Stimulated activated effector memory CD8-positive, alpha-beta T cell treated with anti-CD3 and anti-CD28 coated beads, Interleukin-12 subunit alpha, Interleukin-12 subunit beta, amount 100 ng/mL, for 72 hours (primary cell): ENCODE measurements around the gene NLRP9.

Experiments
- ATAC-seq: fragments of 150-1000 bp; cut with Tn5 transposase; 2 replicates; pipeline ENCODE4 v1.10.0; 2021
- DNase-seq, 2 donors: peaks; one replicate each; pipeline ENCODE4 v3.0.0; 2021 to 2022; ENCODE audit warnings: low spot score in 2 of 2
- H3K27ac Mint-ChIP-seq: one replicate; pipeline ENCODE4 v1.8.0; 2022; ENCODE audit warnings: mild to moderate bottlenecking, mixed read lengths
- H3K36me3 Mint-ChIP-seq: one replicate; pipeline ENCODE4 v1.8.0; 2022; ENCODE audit warnings: mild to moderate bottlenecking, mixed read lengths
- H3K4me1 Mint-ChIP-seq: one replicate; pipeline ENCODE4 v1.8.0; 2022; ENCODE audit warnings: mixed read lengths
- H3K4me3 Mint-ChIP-seq: one replicate; pipeline ENCODE4 v1.8.0; 2022; ENCODE audit warnings: mild to moderate bottlenecking, mixed read lengths
- H3K9me3 Mint-ChIP-seq: one replicate; pipeline ENCODE4 v1.8.0; 2022; ENCODE audit warnings: mixed read lengths

NLRP9 gene

DNA sequence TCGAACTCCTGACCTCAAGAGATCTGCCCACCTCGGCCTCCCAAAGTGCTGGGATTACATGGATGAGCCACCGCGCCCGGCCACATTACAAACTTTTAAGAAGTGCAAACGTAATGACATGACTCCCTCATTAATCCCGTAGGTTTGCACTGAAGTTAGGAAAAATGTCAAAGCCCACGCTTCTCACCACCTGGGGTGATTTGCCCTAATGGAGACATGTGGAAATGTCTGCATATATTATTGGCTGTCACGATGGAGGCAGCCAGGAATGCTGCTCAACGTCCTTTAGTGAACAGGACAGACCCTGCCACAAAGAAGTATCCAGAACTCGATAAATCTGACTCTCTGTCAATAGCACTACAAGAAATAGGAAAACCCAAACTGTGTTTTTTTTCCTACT is 21.0 kb downstream of the NLRP9 start:
- peaks cover 11% of the 10 kb centered on the region for H3K9me3 Mint-ChIP-seq

DNA sequence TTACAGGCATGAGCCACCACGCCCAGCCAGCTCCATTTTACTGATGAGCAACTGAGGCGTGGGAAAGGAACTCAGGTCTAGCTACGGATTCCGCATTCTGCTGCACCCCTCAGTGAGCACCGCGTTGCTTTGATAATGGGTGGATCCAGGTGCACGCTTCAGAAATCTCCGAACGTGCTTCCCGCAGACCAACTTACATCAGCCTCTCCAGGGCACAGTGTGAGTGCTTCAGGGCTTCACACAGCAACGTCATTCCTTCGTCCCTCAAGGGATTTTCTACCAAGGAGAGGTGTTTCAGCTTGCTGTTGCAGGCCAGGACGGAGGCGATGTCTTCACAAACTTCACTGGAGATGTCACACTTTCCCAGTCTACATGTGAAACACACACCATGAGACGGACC is 21.7 kb downstream of the NLRP9 start:
- H3K4me3 Mint-ChIP-seq = no peak overlapping the region
- H3K27ac Mint-ChIP-seq = no peak overlapping the region
- DNase-seq (no peak), ATAC-seq (no peak)
- peaks cover 4% of the 10 kb centered on the region for H3K9me3 Mint-ChIP-seq
- H3K4me1 Mint-ChIP-seq = no peaks in the 10 kb centered on the region
- H3K36me3 Mint-ChIP-seq = no peaks in the 10 kb centered on the region

More for the DNA sequence above, 21.0 kb downstream of the NLRP9 start:
- no peak overlapping the region for H3K27ac Mint-ChIP-seq
- H3K4me3 Mint-ChIP-seq = no peak overlapping the region
- ATAC-seq = no peak
- no peaks in the 10 kb centered on the region for H3K4me1 Mint-ChIP-seq
- no peak for DNase-seq
- no peaks in the 10 kb centered on the region for H3K36me3 Mint-ChIP-seq

DNA sequence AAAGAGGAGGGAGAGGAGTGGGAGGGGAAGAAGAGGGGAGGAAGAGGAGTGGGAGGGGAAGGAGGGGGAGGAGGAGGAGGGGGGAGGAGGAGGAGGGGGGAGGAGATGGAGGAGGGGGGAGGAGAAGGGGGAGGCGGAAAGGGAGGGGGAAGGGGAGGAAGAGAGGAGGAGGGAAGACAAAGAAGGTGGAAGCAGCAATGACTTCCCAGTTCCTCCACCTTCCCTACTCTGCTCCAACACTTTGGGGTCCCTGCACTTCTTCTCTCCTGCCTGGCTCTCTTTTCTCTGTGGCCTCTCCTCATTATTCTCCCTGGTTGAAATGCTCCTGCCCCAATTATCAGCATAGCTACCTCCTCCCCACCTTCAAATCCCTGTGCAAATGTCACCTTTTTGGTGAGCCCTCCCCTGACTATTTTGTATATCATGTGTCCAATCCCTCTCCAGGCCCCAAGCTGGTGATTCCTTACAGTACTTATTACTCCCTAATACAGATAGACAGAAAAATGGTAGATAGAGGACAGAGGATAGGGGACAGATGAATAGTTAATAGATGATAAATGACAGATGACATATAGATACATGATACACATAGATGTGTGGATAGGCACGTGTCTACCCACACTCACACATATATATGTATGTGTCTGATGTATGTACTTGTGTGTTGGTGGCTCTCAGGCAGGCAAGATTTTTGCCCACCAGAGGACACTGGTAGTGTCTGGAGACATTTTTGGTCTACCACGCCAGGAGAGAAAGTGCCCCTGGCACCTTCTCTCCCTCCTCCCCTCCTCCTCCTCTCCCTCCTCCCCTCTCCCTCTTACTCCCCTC is 25.2 kb downstream of the NLRP9 start:
- Mint-ChIP-seq H3K4me3 (no peak overlapping the region), H3K4me1 (no peaks in the 10 kb centered on the region), H3K9me3 (no peaks in the 10 kb centered on the region), H3K27ac (peak overlapping the region; percentile 3), H3K36me3 (no peaks in the 10 kb centered on the region)
- ATAC-seq (peak; percentile 74), DNase-seq (no peak)

DNA sequence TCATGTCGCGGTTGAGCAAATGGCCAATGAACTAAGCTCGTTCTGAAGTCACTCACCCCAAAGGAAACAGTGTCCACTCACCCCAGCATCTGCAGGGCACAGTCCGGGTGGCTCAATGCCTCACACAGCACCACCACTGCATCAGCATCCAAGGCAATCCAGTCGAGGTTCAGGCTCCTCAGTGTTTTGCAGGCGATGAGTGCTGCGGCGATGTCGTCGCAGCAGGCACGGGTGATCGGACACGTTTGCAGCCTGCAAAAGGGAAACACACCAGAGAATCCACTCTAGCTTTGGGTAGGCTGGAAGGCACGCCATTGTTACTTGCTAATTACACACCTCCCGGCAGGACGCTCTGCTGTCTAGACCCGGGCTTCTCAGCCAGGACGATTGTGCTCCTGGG is 26.5 kb downstream of the NLRP9 start:
- no peak overlapping the region for H3K4me3 Mint-ChIP-seq
- H3K9me3 Mint-ChIP-seq = no peaks in the 10 kb centered on the region
- DNase-seq (no peak), ATAC-seq (no peak)
- no peaks in the 10 kb centered on the region for H3K36me3 Mint-ChIP-seq
- no peaks in the 10 kb centered on the region for H3K4me1 Mint-ChIP-seq
- H3K27ac Mint-ChIP-seq = no peak overlapping the region

DNA sequence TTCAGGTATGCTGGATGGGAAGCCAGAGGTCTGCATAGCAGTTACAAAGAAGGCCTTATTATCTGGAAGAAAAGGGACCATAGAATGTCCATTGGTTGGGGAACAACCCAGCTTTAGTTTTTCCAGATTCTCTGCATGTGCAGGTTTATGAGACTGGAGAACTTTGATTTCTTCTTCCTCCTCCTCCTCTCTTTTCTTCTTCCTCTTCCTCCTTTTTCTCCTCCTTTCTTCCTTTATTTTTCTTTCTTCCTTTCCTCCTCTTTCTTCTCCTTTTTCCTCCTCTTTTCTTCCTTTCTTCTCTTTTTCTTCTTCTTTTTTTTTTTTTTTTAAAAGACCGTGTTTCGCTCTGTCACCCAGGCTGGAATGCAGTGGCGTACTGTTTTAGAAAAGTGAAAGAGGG is 32.2 kb downstream of the NLRP9 start:
- H3K36me3 Mint-ChIP-seq = no peaks in the 10 kb centered on the region
- no peaks in the 10 kb centered on the region for H3K9me3 Mint-ChIP-seq
- DNase-seq (no peak), ATAC-seq (no peak)
- peaks cover 6% of the 10 kb centered on the region for H3K4me1 Mint-ChIP-seq
- H3K27ac Mint-ChIP-seq = no peak overlapping the region
- no peak overlapping the region for H3K4me3 Mint-ChIP-seq

DNA sequence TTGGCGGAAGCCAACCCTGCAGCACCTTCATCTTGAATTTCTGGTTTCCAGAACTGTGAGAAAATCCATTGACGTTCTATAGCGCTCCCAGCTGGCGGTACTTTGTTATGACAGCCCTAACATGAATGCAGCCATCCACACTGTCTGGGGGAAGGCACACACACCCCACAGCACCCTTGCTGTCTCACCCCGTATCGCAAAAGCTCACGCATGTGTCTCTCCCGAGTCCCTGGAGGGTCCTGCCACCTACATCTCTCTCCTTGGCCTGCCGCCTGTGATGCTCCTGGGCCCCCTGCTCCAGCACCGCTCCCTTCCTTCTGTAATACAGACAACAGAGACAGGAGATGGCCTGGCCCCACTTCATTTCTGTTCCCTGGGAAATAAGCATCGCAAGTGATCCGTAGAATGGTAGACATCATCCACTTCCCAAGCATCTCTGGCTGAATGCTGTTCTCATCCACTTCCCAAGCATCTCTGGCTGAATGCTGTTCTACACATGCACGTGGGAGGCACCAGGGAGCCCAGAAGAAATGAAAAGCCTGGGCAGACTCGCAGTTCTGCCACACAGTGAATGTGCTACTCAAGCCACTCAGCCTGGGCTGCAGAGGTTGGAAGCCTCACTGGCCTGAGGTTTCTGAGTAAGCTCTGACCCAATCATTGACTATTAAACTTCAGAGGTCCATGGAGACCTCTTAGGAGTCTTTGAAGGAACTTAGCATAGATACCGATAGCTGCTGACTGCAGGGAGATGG is 33.5 kb downstream of the NLRP9 start:
- no peak for ATAC-seq
- no peak overlapping the region for H3K4me3 Mint-ChIP-seq
- no peaks in the 10 kb centered on the region for H3K9me3 Mint-ChIP-seq
- H3K36me3 Mint-ChIP-seq = peaks cover 10% of the 10 kb centered on the region
- H3K27ac Mint-ChIP-seq = no peak overlapping the region
- no peak for DNase-seq
- peaks cover 6% of the 10 kb centered on the region for H3K4me1 Mint-ChIP-seq

DNA sequence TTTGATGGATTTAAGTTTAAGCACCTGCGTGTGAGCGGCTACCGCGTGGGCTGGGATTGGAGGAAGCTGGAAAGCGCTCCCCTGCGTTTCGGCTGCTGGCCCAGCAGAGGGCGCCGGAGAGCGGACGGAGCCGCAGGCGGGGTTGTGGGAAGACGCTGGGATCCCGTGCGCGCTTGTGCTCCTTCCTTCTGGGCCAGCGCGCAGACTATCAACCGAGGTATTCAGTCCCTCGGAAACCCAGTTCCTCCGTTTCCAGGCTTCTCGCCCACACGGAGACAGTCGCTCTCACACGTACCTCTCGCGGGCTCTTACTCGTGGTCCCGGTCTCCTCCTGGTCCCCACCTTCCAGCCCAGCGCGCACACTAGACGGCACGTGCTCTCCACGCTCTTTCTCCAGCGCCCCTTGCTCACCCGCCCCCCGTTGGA is 34.4 kb downstream of the NLRP9 start:
- Mint-ChIP-seq H3K9me3 (no peaks in the 10 kb centered on the region), H3K4me1 (peaks cover 6% of the 10 kb centered on the region), H3K36me3 (peaks cover 18% of the 10 kb centered on the region), H3K27ac (no peak overlapping the region), H3K4me3 (no peak overlapping the region)
- DNase-seq (peak; percentile 29 to 67), ATAC-seq (peak; percentile 46)

DNA sequence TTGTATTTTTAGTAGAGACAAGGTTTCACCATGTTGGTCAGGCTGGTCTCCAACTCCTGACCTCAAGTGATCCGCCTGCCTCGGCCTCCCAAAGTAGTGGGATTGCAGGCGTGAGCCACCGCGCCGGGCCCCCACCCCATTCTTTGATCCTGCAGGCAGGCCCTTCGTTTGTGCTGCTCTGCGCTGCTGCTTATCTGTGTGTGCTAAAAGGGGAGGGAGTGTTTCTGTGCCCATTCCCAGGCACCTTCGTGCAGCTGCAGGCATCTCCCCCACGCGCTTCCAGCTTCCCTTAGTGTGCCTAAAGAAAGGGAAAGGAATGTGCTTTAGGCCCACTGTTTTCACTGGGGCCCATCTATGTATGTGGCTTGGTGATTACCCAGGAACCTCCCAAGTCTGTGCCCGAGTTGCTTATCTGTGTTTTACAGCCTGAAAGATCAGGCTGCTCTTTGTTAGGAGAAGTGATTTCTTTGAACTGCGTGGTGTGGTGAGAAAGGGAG is 36.0 kb downstream of the NLRP9 start:
- peak overlapping the region; percentile 29 for H3K27ac Mint-ChIP-seq
- peaks cover 26% of the 10 kb centered on the region for H3K36me3 Mint-ChIP-seq
- H3K4me1 Mint-ChIP-seq = peaks cover 6% of the 10 kb centered on the region

DNA sequence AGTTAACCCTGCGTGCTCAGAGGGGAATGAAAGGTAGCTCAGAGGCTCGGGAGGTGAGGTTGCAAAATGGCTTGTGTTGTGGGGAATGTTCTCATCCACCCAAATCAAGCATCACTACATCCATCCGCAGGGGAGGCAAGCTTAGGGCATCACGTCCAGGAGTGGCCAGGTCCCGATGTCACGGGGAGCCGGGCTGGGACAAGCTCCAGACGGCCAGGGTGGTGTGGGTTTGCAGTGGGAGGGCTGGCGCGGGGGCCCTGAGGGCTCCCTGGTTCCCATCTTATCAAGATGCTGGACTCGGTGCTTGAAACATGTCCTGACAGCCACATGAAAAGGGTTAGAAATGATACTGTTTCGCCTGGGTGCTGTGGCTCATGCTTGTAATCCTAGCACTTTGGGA is 37.4 kb downstream of the NLRP9 start:
- H3K36me3 Mint-ChIP-seq = peaks cover 36% of the 10 kb centered on the region
- H3K27ac Mint-ChIP-seq = no peak overlapping the region
- DNase-seq (no peak), ATAC-seq (no peak)
- H3K9me3 Mint-ChIP-seq = no peaks in the 10 kb centered on the region
- no peak overlapping the region for H3K4me3 Mint-ChIP-seq
- peaks cover 6% of the 10 kb centered on the region for H3K4me1 Mint-ChIP-seq

More for the DNA sequence above, 36.0 kb downstream of the NLRP9 start:
- Mint-ChIP-seq H3K9me3 (no peaks in the 10 kb centered on the region), H3K4me3 (no peak overlapping the region)
- ATAC-seq (no peak), DNase-seq (no peak)

DNA sequence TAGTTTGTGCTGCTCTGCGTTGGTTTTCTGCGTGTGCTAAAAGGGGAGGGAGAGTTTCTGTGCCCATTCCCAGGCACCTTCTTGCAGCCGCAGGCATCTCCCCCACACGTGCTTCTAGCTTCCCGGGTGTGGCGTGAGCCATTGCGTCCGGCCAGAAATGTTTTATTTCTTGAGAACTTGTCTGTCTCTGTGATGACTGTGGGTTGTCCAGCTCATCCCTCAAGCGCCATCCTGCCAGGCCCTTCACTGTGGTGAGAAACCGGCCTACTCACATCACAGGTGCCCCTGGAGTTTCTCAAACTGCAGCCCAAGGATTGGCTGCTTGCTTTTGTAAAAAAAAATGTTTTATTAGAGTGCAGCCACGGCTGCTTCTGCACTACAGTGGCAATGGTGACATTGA is 39.0 kb downstream of the NLRP9 start:
- H3K27ac Mint-ChIP-seq = no peak overlapping the region
- no peaks in the 10 kb centered on the region for H3K9me3 Mint-ChIP-seq
- ATAC-seq (no peak), DNase-seq (no peak)
- peaks cover 5% of the 10 kb centered on the region for H3K4me1 Mint-ChIP-seq
- no peak overlapping the region for H3K4me3 Mint-ChIP-seq
- peaks cover 52% of the 10 kb centered on the region for H3K36me3 Mint-ChIP-seq

DNA sequence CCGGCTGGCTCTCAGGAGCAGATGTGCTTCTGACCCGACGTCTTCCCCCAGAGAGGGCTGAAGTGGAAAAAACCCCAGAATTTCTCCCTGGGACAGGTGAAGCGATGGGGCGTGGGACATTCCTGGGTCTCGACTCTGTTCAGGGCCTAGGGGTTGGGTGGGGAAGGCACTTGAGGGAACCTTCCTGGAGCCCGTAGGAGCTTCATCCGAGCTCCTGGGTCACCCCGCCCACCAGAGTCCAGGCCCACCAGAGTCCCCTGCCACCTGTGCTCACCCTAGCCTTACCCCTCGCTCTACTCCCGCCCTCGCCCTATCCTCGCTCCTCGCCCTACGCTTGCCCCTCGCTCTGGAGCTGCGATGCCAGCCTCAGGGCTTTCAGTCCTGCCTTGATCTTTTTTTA is 39.9 kb downstream of the NLRP9 start:
- no peak for ATAC-seq
- peak overlapping the region; percentile 65 for H3K27ac Mint-ChIP-seq
- H3K4me1 Mint-ChIP-seq = no peaks in the 10 kb centered on the region
- H3K36me3 Mint-ChIP-seq = peaks cover 62% of the 10 kb centered on the region
- no peak overlapping the region for H3K4me3 Mint-ChIP-seq
- DNase-seq = no peak
- H3K9me3 Mint-ChIP-seq = no peaks in the 10 kb centered on the region

DNA sequence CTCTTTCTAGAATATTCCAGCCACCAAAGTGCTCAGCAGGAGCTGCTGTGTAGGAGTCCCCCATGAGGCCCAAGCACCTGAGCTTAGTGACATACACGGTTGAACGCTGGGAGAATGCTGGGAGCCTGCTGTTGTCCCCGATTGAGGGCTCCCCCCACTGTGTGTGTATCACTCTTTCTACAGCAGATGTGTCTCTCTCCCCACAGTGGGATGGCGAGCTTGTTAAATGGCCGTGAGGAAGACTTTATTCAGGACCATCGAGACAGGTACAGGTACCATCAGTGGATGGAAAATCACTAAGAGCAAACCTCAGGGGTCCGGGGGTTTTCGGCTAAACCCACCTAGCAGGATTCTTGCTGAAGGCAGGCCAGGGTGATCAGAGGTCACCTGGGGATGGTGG is 40.5 kb downstream of the NLRP9 start:
- ATAC-seq = no peak
- Mint-ChIP-seq H3K36me3 (peaks cover 67% of the 10 kb centered on the region), H3K4me3 (no peak overlapping the region), H3K27ac (peak overlapping the region; percentile 46), H3K4me1 (no peaks in the 10 kb centered on the region), H3K9me3 (no peaks in the 10 kb centered on the region)
- DNase-seq = no peak

DNA sequence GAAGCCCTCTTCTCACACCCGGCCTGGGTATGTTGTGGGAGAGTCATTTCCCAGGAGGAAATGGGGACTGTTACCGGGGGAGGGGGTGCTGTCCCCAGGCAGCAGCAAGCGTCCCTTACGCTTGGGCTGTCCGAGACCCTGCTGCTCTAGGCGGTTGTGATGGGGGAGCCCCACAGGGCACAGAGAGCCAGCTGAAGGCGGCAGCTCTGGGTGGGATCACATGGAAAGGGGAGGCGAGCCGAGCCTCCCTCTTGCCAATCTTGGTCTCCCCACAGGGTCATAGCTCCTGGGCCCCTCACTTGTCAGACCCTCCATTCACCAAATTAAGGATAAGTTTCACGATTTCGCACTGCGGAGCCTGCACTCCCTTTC is 41.1 kb downstream of the NLRP9 start:
- ATAC-seq (no peak), DNase-seq (no peak)
- Mint-ChIP-seq H3K4me3 (no peak overlapping the region), H3K4me1 (no peaks in the 10 kb centered on the region), H3K36me3 (peaks cover 72% of the 10 kb centered on the region), H3K9me3 (no peaks in the 10 kb centered on the region), H3K27ac (peak overlapping the region; percentile 46)

DNA sequence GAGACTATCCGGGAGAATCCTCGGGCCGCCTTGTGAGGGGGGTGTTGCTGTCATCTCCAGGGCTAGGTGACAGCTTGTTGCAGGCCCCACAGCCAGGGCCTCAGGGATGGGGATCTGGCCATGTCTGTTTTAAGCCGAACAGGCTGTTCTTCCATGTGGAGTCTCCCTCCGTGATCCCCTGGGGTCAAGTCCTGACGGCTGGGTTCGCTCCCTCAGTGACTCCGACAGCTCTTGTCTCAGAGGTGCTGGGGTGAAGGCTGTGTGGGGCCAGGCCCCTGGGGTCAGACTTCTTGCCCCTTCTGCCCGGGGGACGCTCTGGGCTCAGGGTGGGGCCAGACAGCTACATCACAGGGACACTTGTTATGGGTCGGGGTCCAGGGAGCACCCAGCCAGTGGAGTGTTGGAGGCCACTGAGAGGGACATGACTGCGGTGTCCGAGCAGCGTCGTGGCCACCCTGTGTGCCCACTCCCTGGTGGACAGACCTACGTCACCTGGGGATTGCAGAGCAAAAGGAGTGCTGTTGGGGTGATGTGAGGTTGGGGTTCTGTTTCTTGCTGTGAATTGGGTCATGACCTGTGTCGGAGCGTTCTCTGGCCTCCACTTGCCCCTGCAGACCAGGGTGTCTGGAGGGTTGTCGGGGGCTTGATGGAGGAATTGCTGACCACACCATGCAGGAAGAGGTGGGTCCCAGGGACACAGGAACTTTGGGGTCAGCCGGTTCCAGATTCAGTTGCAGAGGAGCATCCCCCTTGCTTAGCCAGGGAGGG is 41.7 kb downstream of the NLRP9 start:
- H3K4me1 Mint-ChIP-seq = no peaks in the 10 kb centered on the region
- H3K27ac Mint-ChIP-seq = peak overlapping the region; percentile 46
- H3K4me3 Mint-ChIP-seq = no peak overlapping the region
- no peaks in the 10 kb centered on the region for H3K9me3 Mint-ChIP-seq
- ATAC-seq (no peak), DNase-seq (no peak)
- peaks cover 73% of the 10 kb centered on the region for H3K36me3 Mint-ChIP-seq

DNA sequence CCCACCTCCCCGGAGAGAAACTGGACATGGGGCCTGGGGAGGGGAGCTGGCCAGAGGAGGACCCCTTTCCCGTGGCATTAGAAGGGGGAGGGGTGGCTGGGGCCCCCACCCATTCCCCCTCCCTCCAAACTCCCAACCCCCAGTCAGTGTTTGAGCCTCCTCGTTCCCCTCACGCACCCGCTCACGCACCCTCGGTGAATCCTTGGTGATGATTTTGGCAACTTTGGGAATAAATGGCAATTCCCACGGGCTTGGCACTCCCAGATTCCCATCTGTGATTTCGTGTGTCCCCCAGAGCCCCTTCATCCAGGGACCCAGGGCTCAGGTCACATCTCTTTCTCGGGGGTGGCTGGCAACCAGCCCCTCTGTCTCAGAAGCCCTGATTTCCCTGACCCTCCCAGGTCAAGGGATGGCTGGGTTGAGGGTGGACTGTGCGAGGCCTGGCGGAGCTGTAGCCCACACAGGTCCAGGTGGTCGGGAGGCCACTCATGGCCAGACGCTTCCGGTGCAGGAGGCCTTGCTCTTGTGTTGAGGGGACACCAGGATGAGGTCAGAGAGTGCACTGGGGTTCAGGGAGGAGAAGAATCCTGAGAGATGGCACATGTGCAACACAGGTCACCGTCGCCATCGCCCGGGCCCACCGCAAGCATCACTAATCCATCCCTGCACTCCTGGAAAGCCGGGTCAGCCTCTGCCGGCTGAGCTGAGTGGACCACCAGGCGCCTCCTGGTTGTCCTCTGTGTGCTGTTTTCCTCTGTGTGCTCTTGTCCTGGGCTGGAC is 42.5 kb downstream of the NLRP9 start:
- Mint-ChIP-seq H3K36me3 (peaks cover 80% of the 10 kb centered on the region), H3K4me3 (no peak overlapping the region)

More for the DNA sequence above, 42.5 kb downstream of the NLRP9 start:
- no peaks in the 10 kb centered on the region for H3K4me1 Mint-ChIP-seq
- no peak for ATAC-seq
- no peaks in the 10 kb centered on the region for H3K9me3 Mint-ChIP-seq
- no peak for DNase-seq
- no peak overlapping the region for H3K27ac Mint-ChIP-seq
